NCI-H82 treated with DMSO at 0.1 percent for 48 hours (cell line): ENCODE measurements around the gene ACP4.
"Not testable (repeated sequence)": the region's sequence is repeated elsewhere in the genome, so short reads cannot be mapped to it uniquely, and the experiment has no call there.

ENCODE experiments used
- DNase-seq: peaks from one replicate; lab custom pipeline; 2025; ENCODE audit not compliant: unreplicated experiment; lab: John Stamatoyannopoulos, UW

ACP4 gene

GRCh38 chr19:50790396-50790795, at the start of gene ACP4:
Gene ACP4, plus strand, starts transcription at chr19:50790415. Its CDS starts 0 bp downstream, at chr19:50790415.
- DNase-seq: no peak

- no peak for DNase-seq
These were observed 48.9 kb upstream of the ACP4 start for GRCh38 chr19:50741179-50741933.

- no peak for DNase-seq
These were observed 46.7 kb upstream of the ACP4 start for GRCh38 chr19:50743537-50743936.

GRCh38 chr19:50745221-50745620, 45.0 kb upstream of the ACP4 start:
- no peak for DNase-seq

- not testable (repeated sequence) for DNase-seq
These were observed 43.1 kb upstream of the ACP4 start for GRCh38 chr19:50747141-50747540.

- DNase-seq: no peak
These were observed 40.7 kb upstream of the ACP4 start for GRCh38 chr19:50749490-50749889.

GRCh38 chr19:50750010-50750409, 40.2 kb upstream of the ACP4 start:
- no peak for DNase-seq

GRCh38 chr19:50753879-50754278, 36.3 kb upstream of the ACP4 start:
- DNase-seq: no peak

- DNase-seq: not testable (repeated sequence)
These were observed 34.0 kb upstream of the ACP4 start for GRCh38 chr19:50756244-50756643.

GRCh38 chr19:50757624-50758023, 32.6 kb upstream of the ACP4 start:
- not testable (repeated sequence) for DNase-seq

- DNase-seq: not testable (repeated sequence)
These were observed 31.1 kb upstream of the ACP4 start for GRCh38 chr19:50759076-50759475.

- peak; percentile 11 for DNase-seq
These were observed 30.3 kb upstream of the ACP4 start for GRCh38 chr19:50759886-50760285.

- DNase-seq: not testable (repeated sequence)
These were observed 28.7 kb upstream of the ACP4 start for GRCh38 chr19:50761501-50761900.

- DNase-seq: not testable (repeated sequence)
These were observed 26.7 kb upstream of the ACP4 start for GRCh38 chr19:50763521-50763920.

- DNase-seq: no peak
These were observed 25.8 kb upstream of the ACP4 start for GRCh38 chr19:50764409-50764808.

GRCh38 chr19:50766746-50767145, 23.5 kb upstream of the ACP4 start:
- DNase-seq: not testable (repeated sequence)

- not testable (repeated sequence) for DNase-seq
These were observed 23.0 kb upstream of the ACP4 start for GRCh38 chr19:50767263-50767662.

- DNase-seq: no peak
These were observed 21.9 kb upstream of the ACP4 start for GRCh38 chr19:50768277-50768676.

GRCh38 chr19:50770164-50770563, 20.1 kb upstream of the ACP4 start, which contains the start of gene GPR32:
Gene GPR32, plus strand, starts transcription at chr19:50770464. Its CDS starts 137 bp downstream, at chr19:50770601.
- not testable (repeated sequence) for DNase-seq

GRCh38 chr19:50770888-50771287, 19.3 kb upstream of the ACP4 start:
- DNase-seq: no peak

GRCh38 chr19:50772476-50772875, 17.7 kb upstream of the ACP4 start:
- DNase-seq: peak; percentile 5

GRCh38 chr19:50772912-50773311, 17.3 kb upstream of the ACP4 start:
- not testable (repeated sequence) for DNase-seq

- not testable (repeated sequence) for DNase-seq
These were observed 16.8 kb upstream of the ACP4 start for GRCh38 chr19:50773454-50773853.
